GM04503 (cell line): Measurements from ENCODE around the gene DAPK2.
A peak's percentile ranks its signal among the peaks of the same experiment; 100 is the strongest.

ENCODE experiments used
- DNase-seq: peaks from one replicate; pipeline ENCODE4 v3.0.0-alpha.2; 2012; ENCODE audit warnings: low read depth

Gene DAPK2

GRCh38 chr15:63942486-63943365, 103.6 kb downstream of the DAPK2 start:
- DNase-seq: no peak

- no peak for DNase-seq
These were observed 104.4 kb downstream of the DAPK2 start for GRCh38 chr15:63941698-63942465.

GRCh38 chr15:63940966-63941620, 105.2 kb downstream of the DAPK2 start:
- DNase-seq: no peak

- peak; percentile 42 for DNase-seq
These were observed 106.7 kb downstream of the DAPK2 start for GRCh38 chr15:63939531-63940130.

- DNase-seq: no peak
These were observed 107.7 kb downstream of the DAPK2 start for GRCh38 chr15:63938486-63939061.

- no peak for DNase-seq
These were observed 112.8 kb downstream of the DAPK2 start for GRCh38 chr15:63933522-63933921.

DNA sequence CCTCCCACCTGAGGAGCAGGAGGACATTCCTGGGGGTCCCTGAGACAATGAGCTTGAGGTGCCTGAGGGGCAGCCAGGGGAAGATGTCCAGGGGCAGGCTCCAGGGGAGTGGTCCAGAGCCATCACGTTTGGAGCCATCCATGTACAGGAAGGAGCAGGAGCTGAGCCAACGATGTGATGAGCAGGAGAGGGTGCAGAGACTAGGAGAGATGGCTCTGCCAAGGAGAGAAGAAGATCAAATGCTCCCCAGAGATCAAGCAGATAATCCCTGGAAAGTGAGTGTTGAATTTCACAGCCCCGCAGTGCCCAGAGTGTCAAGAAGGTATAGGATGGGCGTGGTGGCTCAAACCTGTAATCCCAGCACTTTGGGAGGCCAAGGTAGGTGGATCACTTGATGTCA, 114.7 kb downstream of the DAPK2 start:
- DNase-seq: no peak

GRCh38 chr15:63930034-63930433, 116.3 kb downstream of the DAPK2 start:
- no peak for DNase-seq

GRCh38 chr15:63928185-63928842, 118.0 kb downstream of the DAPK2 start:
- DNase-seq: no peak

DNA sequence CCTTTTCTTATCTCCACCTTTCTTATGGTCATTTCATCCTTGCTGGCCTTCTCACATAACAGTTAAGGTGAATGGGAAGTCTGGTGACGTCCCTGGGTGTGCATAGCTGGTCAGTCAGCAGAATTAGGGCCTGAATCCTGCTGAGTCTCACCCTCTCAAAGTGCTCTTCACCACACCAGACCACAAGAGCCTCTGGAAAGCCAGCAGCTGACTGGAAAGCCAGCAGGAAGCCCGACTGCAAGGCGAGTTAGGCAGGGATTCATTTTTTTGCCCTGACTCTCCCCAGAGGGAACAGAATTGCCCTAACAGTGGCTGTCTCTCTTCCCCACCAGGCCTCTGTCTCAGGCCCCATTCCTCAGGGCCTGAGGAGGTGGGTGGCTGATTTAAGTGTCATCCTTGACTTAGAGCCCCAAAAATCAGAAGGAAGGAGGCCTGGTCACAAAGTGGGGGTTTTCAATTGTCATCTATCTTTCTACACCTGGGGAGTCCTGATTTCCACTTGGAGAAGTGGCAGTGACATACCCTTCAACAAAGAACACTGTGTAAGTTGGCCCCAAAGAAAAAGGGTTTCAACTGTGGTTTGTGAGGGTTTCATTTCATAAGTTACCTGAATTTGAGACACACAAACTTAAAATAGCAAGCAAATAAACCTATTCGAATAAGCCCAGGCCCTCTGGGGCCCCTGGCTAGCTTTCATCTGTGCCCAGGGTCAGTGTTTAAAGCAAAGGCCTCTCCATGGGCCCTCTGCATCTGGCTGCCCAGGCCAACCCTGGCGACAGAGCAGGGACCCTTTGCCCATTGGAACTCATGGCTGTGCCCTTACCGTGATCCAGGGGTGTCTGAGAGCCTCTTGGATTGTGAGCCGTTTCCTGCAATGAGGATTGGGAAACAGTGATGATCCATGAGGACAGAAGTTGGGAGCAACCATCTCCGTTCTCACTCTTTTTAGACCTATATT, 122.0 kb downstream of the DAPK2 start:
- no peak for DNase-seq

DNA sequence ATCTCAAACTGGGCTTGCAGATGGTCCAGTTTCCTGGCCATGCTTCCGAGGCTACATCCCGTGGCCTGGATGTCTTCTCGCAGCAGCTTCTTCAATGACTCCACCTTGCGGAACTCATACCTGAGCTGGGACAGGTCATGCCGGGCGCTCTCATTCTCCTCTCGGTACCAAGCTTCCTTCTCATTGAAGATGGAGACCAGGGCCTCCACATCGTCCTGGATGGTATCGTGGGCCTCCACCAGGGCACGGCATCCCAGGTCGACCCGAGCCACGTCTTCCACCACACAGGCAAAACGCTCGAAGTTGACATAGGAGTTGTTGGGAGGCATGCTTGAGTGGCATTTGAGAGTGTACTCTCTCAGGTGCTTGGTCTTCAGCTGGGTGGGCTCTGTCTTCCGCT, 123.4 kb downstream of the DAPK2 start:
- DNase-seq: no peak

DNA sequence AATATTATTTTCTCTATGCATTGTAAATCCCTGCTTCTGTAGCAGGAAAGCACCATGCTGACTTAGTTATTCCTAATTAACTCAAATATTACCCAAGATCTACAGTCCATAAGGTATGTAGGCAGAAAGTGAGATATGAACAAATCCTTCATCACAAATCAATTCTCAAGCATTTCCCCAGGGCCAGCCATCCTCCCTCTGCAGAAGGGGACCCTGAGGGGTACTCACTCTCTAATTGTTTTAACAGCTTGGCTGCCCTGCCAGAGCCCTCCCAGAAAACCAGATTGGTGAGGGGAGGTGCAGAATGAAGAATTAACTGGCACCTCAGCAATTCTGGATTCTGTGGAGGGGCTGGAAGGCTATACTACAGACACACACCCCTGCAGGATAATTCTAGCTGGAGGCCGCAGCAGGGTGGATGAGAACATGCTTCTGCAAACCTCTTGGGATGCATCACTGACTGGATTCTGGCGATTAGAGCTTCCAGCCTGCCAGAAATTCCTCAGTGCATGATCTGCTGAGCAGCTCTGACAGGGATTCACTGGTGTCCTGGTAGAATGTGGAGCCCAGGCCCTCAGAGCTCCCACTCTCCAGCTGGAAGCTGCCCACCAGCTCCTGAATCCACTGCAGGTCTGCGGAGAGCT, 123.9 kb downstream of the DAPK2 start:
- DNase-seq: no peak

DNA sequence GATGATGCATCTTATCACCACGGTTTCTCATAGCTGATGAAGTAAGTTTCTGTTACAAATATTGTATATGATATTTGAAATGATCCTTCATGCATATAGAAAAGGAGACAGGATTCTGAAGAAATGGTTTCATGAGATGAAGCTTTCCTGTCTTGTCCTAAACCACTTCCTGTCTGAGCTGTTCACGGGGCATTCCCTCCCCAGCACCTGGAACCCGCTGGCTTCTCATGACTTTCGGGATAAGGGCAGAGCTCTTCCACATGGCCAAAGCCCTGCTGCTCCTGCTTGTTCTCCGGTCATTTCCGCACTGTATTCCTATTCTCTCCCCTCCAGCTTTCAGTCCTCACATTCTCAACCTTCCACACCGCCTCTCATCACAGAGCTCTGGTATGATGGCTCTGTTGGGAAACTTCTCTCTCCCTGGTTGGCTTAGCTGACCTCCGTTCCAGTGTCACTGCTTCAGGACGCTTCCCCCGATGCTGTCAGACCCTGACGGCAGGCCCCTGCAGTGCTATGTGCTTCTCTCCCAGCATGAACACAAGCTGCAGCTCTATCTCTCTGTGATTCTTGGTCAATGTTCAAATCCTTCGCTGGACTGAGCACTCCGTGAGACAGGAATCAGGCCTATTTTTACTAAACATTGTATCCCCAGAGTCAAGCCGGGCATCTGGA, 125.6 kb downstream of the DAPK2 start:
- no peak for DNase-seq

- DNase-seq: no peak
These were observed 127.4 kb downstream of the DAPK2 start for GRCh38 chr15:63918901-63919348.

DNA sequence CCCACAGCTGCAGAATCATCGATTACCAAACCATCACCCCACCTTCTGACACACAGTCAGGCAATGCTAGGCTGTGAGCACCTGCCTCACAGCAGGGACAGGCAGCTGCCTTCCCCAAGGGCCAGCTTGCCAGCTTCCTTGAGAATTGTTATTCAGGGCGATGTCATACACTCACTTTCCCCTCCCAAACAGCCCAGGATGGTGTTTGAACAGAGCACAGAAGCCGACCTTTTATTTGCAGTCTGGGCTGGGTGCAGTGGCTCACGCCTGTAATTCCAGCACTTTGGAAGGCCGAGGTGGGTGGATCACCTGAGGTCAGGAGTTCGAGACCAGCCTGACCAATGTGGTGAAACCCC, 128.0 kb downstream of the DAPK2 start:
- no peak for DNase-seq

- no peak for DNase-seq
These were observed 128.5 kb downstream of the DAPK2 start for GRCh38 chr15:63917588-63918316.

DNA sequence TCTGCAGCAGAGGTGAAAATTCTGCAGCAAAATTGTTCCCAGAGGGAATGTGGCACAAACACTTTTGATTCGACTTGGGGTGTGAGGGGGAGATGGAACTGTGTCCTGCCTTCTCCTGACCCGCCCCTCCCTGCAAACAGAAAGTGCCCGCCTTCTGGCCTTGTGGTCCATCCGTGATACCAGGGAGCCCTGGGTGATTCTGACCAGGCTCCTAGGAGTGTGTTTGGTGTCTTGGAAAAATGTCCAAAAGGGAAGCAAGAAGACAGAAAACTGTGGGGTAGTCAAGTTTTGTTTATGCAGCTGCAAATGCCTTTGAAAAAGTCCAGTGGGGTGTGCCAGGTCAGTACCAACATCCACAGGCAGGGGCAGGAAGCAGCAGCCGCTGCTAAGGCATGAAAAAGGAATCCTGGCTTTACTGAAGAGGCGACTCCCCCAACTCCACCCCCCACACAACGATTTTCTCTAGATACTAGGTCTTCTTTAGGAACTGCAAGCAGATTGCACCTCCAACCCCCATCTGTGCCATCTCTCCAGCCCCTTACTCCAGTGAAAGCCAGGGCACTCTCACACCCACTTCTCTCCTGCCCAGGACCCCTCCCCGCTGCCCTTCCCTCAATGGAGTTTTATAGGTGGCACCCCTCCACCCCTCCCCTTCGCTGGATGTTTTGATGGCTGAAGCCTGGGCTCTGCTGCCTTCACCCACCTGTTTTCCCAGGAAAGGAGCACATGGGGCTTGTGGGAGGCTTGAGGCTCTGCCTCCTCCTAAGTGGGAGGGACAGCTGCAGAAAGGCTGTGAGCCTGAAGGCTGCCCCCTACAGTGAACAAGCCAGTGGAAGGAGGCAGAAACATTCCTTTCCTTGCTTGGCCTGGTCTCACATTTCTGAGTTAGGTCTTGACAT, 130.2 kb downstream of the DAPK2 start:
- DNase-seq: no peak
